ENCODE data around the gene SND1. TPM values are rescaled to one million over a fixed set of nuclear protein-coding genes. Genes with fewer than 3 reads are reported as not detected.

The SND1 gene
- total and polyA plus RNA-seq, 2 donors (not counting 1 experiment from before 2014, with no cell fraction given): 44.4 to 165 TPM

DNA sequence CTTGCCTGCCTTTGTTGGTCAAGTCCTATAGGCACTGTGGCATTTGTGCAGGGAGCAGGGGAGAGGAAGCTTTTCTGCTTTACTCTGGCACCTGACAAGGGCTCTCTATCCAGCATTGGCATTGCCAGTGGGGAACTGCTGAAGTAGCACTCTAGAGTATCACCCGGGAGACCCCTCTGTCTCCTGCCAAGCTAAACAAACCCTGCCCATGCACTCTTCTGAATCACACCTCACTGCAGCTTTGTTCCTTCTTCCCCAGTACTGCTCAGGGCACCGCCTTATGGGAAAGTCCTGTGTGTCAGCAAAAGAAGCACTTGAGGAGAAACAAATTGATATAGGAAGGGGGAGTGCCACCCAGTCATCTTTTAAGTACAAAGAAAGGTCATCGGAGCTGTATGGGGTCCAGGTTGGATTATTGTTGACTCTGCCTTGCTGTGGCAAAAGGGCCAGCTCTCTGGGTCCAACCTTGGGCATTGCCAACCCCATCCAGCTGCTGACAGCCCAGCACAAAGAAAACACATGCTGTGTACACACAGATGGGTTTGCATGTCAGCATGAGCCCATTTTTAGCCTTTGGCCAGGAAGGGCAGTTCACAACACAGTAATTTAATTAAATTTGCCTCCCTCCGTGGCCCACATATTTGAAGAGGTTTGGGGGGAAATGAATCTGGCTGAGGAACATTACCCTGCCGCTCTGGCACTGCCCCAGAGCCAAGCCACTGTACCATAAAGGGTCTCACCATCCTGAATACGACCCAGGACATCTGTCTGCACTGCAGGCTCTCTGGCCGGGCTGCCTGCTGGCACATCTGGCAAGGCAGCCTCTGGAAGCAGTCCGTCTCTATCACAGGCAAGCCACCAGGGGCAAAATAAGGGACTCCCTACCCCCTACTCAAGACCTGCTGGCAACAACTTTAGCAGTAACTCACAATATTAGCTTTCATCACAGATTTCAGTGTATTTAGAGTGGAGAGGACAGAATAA lies 366.2 kb downstream of the SND1 start:
- Histone ChIP-seq H3K4me2 (replicated peaks; ENCODE audit: low read depth, low read length, poor library complexity, severe bottlenecking) (no peak overlapping the region), H2AFZ (ENCODE audit: insufficient read depth, low read depth, low read length, poor library complexity, severe bottlenecking) (no peak overlapping the region), H3K9me3 (ENCODE audit: control extremely low read depth in 1 of 3, control insufficient read depth in 2 of 3, insufficient read depth in 1 of 3, low read length in 2 of 3) (no peaks in the 10 kb centered on the region), H3K36me3 (replicated peaks in 1 of 2; ENCODE audit: control extremely low read depth in 1 of 2, control insufficient read depth in 1 of 2, extremely low read depth in 1 of 2, insufficient read depth in 2 of 2, low read length in 1 of 2) (peaks cover 2 to 44% of the 10 kb centered on the region in 2 experiments), H3K79me2 (ENCODE audit: control insufficient read depth, insufficient read depth, low read length) (peaks cover 13% of the 10 kb centered on the region), H4K20me1 (ENCODE audit: control insufficient read depth, insufficient read depth, low read length, poor library complexity, severe bottlenecking) (peaks cover 24% of the 10 kb centered on the region), H3K4me3 (ENCODE audit: control extremely low read depth in 1 of 5, extremely low read depth in 1 of 5, insufficient read depth in 1 of 5, low read depth in 2 of 5, low read length in 4 of 5) (no peak overlapping the region), H3K9ac (ENCODE audit: low read length) (no peak overlapping the region), H3K4me1 (ENCODE audit: control insufficient read depth in 2 of 2, insufficient read depth in 2 of 2, low read length in 2 of 2) (no peaks in the 10 kb centered on the region), H3K27me3 (replicated peaks in 1 of 4; ENCODE audit: control extremely low read depth in 1 of 4, control insufficient read depth in 3 of 4, insufficient read depth in 4 of 4, low read length in 3 of 4) (no peaks in the 10 kb centered on the region), H3K27ac (ENCODE audit: low read length in 2 of 2) (no peak overlapping the region)
- no peak for ATAC-seq (ENCODE audit: low read depth)
- H3K27ac Mint-ChIP-seq: no peak overlapping the region
- intact Hi-C loops (cut with micrococcal nuclease): no loop called here
- TF ChIP-seq, protein P1, sequence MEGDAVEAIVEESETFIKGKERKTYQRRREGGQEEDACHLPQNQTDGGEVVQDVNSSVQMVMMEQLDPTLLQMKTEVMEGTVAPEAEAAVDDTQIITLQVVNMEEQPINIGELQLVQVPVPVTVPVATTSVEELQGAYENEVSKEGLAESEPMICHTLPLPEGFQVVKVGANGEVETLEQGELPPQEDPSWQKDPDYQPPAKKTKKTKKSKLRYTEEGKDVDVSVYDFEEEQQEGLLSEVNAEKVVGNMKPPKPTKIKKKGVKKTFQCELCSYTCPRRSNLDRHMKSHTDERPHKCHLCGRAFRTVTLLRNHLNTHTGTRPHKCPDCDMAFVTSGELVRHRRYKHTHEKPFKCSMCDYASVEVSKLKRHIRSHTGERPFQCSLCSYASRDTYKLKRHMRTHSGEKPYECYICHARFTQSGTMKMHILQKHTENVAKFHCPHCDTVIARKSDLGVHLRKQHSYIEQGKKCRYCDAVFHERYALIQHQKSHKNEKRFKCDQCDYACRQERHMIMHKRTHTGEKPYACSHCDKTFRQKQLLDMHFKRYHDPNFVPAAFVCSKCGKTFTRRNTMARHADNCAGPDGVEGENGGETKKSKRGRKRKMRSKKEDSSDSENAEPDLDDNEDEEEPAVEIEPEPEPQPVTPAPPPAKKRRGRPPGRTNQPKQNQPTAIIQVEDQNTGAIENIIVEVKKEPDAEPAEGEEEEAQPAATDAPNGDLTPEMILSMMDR (IDR thresholded peaks at IDR 0.05): no peak
- TF ChIP-seq EZH2 (IDR thresholded peaks at IDR 0.05; ENCODE audit: borderline replicate concordance, insufficient read depth, low read depth, low read length, poor library complexity, severe bottlenecking): no peak
- 87% methylated on average over 7 of the region's 8 CpGs for WGBS (ENCODE audit: insufficient coverage)
- ChIA-PET CTCF (interaction anchor here (1.6 kb wide), 1 partner anchor 11 kb away, joined by 3 read pairs; no protein-coding TSS in a partner anchor), POLR2A (interaction anchor here (0.6 kb wide), 1 partner anchor 13 kb away, joined by 8 read pairs; no protein-coding TSS in a partner anchor)
- no peak for DNase-seq
- no peak overlapping the region for H3K4me3 Mint-ChIP-seq
- no peaks in the 10 kb centered on the region for H3K27me3 Mint-ChIP-seq
- no peaks in the 10 kb centered on the region for H3K4me1 Mint-ChIP-seq
- H3K9me3 Mint-ChIP-seq (ENCODE audit: insufficient read depth): no peaks in the 10 kb centered on the region

DNA sequence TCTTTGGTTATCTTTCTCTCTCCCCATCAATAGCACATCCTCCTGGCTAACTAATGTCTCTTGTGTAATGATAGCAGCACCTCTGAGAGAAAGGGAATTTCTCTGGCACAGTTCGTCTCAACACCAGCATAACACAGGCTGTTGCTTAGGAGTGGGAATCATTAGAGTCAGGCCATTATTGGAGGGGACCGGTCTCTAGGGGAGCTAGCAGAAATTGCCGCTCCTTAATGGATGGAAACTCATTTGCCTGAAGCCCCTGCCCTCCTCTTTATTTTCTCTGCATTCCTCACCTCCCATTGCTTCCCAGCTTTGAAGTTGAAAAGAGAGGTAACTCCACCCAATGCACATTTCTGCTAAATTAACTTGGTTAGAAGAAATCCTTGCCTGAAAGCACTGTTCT lies 367.3 kb downstream of the SND1 start:
- Histone ChIP-seq H4K20me1 (ENCODE audit: control insufficient read depth, insufficient read depth, low read length, poor library complexity, severe bottlenecking) (peaks cover 20% of the 10 kb centered on the region), H3K27ac (ENCODE audit: low read length in 2 of 2) (no peak overlapping the region), H3K4me3 (ENCODE audit: control extremely low read depth in 1 of 5, extremely low read depth in 1 of 5, insufficient read depth in 1 of 5, low read depth in 2 of 5, low read length in 4 of 5) (no peak overlapping the region), H3K79me2 (ENCODE audit: control insufficient read depth, insufficient read depth, low read length) (peaks cover 7% of the 10 kb centered on the region), H3K9me3 (ENCODE audit: control extremely low read depth in 1 of 3, control insufficient read depth in 2 of 3, insufficient read depth in 1 of 3, low read length in 2 of 3) (no peaks in the 10 kb centered on the region), H3K4me1 (ENCODE audit: control insufficient read depth in 2 of 2, insufficient read depth in 2 of 2, low read length in 2 of 2) (no peaks in the 10 kb centered on the region), H3K27me3 (replicated peaks in 1 of 4; ENCODE audit: control extremely low read depth in 1 of 4, control insufficient read depth in 3 of 4, insufficient read depth in 4 of 4, low read length in 3 of 4) (no peaks in the 10 kb centered on the region), H3K4me2 (replicated peaks; ENCODE audit: low read depth, low read length, poor library complexity, severe bottlenecking) (no peak overlapping the region), H3K9ac (ENCODE audit: low read length) (no peak overlapping the region), H3K36me3 (replicated peaks in 1 of 2; ENCODE audit: control extremely low read depth in 1 of 2, control insufficient read depth in 1 of 2, extremely low read depth in 1 of 2, insufficient read depth in 2 of 2, low read length in 1 of 2) (peaks cover 6 to 40% of the 10 kb centered on the region in 2 experiments), H2AFZ (ENCODE audit: insufficient read depth, low read depth, low read length, poor library complexity, severe bottlenecking) (no peak overlapping the region)
- intact Hi-C loops (cut with micrococcal nuclease): no loop called here
- ATAC-seq (ENCODE audit: low read depth) (no peak), DNase-seq (no peak)
- Mint-ChIP-seq H3K4me1 (no peaks in the 10 kb centered on the region), H3K4me3 (no peak overlapping the region), H3K9me3 (ENCODE audit: insufficient read depth) (no peaks in the 10 kb centered on the region), H3K27ac (no peak overlapping the region), H3K27me3 (no peaks in the 10 kb centered on the region)
- ChIA-PET POLR2A (no interaction called here), CTCF (interaction anchor here (0.8 to 1.6 kb wide), 2 partner anchors 12 to 311 kb away, joined by 3 to 4 read pairs; no protein-coding TSS in a partner anchor)
- TF ChIP-seq, protein P1 (IDR thresholded peaks at IDR 0.05): no peak
- no peak for TF ChIP-seq EZH2 (IDR thresholded peaks at IDR 0.05; ENCODE audit: borderline replicate concordance, insufficient read depth, low read depth, low read length, poor library complexity, severe bottlenecking)
- WGBS (ENCODE audit: insufficient coverage): no CpG with 5 or more reads among the region's 3 CpGs

Data from B cell (primary cell).